Measurements from ENCODE around the gene ZNF423.

The ZNF423 gene

GRCh38 chr16:49460786-49461470, 395.0 kb downstream of the ZNF423 start:
- no peak for DNase-seq (ENCODE audit: low spot score)

- DNase-seq (ENCODE audit: low spot score), result no peak
Measured at GRCh38 chr16:49459953-49460735, 395.8 kb downstream of the ZNF423 start.

GRCh38 chr16:49458656-49459445, 397.1 kb downstream of the ZNF423 start:
- no peak for DNase-seq (ENCODE audit: low spot score)

GRCh38 chr16:49458243-49458642, 397.7 kb downstream of the ZNF423 start:
- no peak for DNase-seq (ENCODE audit: low spot score)

GRCh38 chr16:49457196-49457595, 398.7 kb downstream of the ZNF423 start:
- no peak for DNase-seq (ENCODE audit: low spot score)

GRCh38 chr16:49456763-49457162, 399.1 kb downstream of the ZNF423 start:
- no peak for DNase-seq (ENCODE audit: low spot score)

GRCh38 chr16:49455991-49456745, 399.7 kb downstream of the ZNF423 start:
- no peak for DNase-seq (ENCODE audit: low spot score)

- no peak for DNase-seq (ENCODE audit: low spot score)
Measured at GRCh38 chr16:49455181-49455990, 400.5 kb downstream of the ZNF423 start.

GRCh38 chr16:49454426-49455180, 401.3 kb downstream of the ZNF423 start:
- no peak for DNase-seq (ENCODE audit: low spot score)

- DNase-seq (ENCODE audit: low spot score), result peak; percentile 21
Measured at GRCh38 chr16:49453983-49454382, 401.9 kb downstream of the ZNF423 start.

- no peak for DNase-seq (ENCODE audit: low spot score)
Measured at GRCh38 chr16:49453021-49453420, 402.9 kb downstream of the ZNF423 start.

GRCh38 chr16:49452578-49452977, 403.3 kb downstream of the ZNF423 start:
- DNase-seq (ENCODE audit: low spot score), result no peak

GRCh38 chr16:49452108-49452507, 403.8 kb downstream of the ZNF423 start:
- DNase-seq (ENCODE audit: low spot score), result no peak

- no peak for DNase-seq (ENCODE audit: low spot score)
Measured at GRCh38 chr16:49446805-49447204, 409.1 kb downstream of the ZNF423 start.

- DNase-seq (ENCODE audit: low spot score), result no peak
Measured at GRCh38 chr16:49443576-49443975, 412.3 kb downstream of the ZNF423 start.

- DNase-seq (ENCODE audit: low spot score), result no peak
Measured at GRCh38 chr16:49442805-49443204, 413.1 kb downstream of the ZNF423 start.

GRCh38 chr16:49441366-49441780, 414.5 kb downstream of the ZNF423 start:
- no peak for DNase-seq (ENCODE audit: low spot score)

GRCh38 chr16:49440156-49441065, 415.5 kb downstream of the ZNF423 start:
- DNase-seq (ENCODE audit: low spot score), result no peak

GRCh38 chr16:49439676-49440075, 416.2 kb downstream of the ZNF423 start:
- no peak for DNase-seq (ENCODE audit: low spot score)

All from SK-N-DZ (cell line).